Stimulated activated CD8-positive, alpha-beta memory T cell treated with anti-CD3 and anti-CD28 coated beads, Interleukin-7, amount 100 ng/mL, for 4 hours (primary cell): ENCODE results near the gene MEIS1.

Experiments used
- DNase-seq, 2 donors: peaks; one replicate each; pipeline ENCODE4 v3.0.0-alpha.2; 2020; ENCODE audit warnings: low read depth in 2 of 2

Gene MEIS1

DNA sequence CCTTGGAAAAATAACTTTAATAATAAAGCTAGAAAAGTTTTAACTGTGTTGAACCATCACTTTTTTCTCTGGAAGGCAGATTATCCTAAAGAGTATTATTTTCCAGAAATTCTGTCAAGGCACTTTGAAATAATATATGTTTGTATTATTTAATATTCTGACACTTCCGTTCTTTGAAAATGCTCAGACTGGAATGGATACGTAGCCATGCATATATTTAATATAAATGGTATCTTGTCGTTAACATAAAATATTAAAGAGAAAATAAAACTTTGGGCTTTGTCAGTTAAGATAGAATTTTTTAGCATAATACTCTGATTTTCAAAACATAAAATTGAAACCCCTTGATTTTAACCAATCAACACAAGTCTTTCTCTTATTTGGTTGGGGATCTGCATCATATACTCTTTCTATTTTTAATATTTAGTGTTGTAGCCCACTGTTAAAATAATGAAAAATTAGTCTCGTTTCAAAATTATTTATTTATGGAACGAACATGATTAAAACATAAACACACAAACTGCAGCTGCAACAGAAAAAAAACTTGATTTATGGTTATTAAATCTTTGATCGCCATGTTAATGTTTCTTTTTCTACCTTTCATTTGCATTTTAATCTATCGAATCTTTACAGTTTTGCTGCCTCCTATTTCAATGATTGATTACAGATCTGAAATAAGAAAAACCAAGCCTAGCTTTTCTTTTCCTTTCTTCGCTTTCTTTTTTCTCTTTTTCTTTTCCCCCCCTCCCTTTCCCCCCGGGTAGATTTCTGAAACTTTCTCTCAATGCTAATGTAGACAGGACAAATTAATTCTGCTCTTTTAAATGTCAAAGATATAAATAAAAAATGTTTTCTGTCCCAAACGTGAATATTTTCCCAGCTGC is 145.5 kb downstream of the MEIS1 start:
- no peak for DNase-seq

DNA sequence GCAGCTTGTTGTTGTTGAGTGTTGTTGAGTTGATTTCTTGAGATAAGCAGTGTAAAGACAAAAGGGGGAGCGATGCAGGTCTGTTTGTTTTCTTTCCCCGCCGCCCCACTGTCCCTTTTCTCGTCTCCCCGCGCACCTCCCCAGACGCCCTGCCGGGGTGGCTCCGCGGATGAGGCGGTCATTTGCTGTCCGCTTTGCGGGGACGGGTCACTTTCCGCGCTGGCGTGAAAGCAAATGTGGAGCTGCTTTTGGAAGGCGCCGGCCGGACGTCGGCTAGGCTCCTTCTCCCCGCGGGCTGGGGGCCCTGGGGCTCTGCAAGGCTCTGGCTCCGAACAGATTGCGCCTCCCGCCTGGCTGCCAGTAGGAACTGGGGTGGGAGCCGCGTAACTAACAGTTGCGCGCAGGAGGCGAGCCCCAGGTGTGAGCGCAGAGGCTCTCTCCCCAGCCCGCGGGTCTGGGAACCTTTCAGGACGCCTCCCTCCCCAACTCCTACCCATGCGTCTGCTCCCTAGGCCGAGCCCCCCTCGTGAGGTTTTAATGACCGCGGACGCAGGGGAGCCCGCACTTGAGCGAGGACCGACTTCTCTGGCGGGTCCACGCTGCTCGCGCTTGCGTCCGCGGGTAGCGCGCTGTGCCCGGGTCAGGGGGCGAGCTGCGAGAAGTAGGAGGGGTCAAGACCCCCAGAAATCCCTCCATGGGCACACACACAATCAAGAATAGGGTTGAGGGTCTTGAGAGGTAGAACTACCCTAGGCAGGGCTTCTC is 146.6 kb downstream of the MEIS1 start:
- no peak for DNase-seq

- no peak for DNase-seq
Measured at GRCh38 chr2:66582104-66582986, 147.4 kb downstream of the MEIS1 start.

DNA sequence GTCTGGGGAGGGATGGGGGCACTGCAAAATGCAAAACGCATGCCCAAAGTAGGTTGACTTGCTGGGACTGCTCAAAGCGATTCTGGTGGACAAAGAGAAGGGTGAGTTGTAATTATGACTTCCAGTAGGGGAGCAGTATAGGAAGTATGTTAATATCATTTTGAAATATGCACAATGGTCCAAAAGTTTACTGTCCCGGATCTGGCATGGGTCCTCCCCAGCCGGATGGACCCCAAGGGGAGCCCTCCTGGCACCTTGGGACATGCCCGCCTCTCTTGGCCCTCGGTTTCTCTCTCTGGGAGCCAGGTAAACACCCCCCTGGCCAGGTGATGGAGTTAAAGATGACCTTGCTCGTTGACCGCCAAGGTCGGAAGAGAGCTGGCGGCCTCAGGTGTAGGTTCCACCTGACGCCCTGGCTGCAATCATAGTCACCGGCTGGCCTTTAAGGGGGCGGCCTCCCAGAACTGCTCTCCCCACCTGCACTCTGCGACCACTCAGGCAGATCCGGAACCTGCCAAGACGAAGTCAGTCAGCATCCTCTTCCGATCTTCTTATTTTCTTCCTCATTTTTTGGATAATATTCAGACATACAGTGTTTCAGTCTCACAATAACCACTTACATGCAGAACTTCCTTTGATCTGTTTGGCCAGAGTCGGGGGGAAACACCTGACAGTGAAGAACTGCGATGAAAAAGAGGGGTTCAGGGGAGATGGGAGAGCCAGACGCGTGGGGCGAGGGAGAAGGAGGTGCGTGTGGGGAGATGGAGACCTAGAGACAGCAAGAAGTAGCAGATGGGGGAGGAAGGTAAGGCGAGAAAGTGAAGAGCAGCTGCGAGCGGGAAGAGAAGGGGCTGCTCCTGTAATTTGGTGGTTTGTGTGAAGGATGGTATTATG is 148.3 kb downstream of the MEIS1 start:
- DNase-seq, result no peak

GRCh38 chr2:66583881-66584280 is 149.0 kb downstream of the MEIS1 start:
- DNase-seq, result no peak

- no peak for DNase-seq
Measured at GRCh38 chr2:66585587-66585986, 150.7 kb downstream of the MEIS1 start.

DNA sequence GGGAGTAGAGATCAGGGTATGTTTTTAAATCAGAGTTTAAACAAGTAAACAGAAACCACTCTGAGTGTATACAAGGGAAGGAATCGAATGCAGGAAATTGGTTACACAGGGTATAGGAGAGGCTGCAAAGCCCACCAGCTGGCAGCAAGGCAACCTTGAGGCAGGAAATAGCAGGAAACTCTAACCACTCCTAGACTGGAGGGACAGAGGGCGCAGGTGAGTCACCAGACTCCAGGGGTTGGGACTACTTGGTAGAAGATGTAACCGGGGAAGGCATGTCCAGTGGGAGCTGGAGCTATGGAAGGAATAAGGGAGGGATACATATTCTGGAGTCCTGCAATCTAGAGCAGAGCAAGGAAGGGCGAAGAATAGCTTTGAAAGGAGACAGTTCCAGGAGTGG is 152.3 kb downstream of the MEIS1 start:
- no peak for DNase-seq

DNA sequence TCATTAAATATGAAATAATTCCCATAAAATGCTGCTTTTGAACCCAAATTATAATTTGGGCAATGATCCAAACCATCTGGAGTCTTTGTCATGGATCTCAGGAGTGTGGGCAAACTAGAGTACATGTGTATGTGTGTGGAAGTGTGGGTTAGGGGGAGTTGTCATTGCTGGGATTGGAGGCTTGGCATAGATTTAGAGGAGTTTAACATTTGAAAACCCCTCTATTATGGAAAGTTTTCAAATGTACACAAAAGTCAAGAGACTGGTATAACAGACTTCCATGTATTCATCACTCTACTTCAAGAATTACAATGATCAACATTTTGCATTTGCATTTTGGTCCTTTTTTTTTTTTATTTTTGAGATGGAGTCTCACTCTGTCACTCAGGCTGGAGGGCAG is 159.1 kb downstream of the MEIS1 start:
- DNase-seq, result no peak

DNA sequence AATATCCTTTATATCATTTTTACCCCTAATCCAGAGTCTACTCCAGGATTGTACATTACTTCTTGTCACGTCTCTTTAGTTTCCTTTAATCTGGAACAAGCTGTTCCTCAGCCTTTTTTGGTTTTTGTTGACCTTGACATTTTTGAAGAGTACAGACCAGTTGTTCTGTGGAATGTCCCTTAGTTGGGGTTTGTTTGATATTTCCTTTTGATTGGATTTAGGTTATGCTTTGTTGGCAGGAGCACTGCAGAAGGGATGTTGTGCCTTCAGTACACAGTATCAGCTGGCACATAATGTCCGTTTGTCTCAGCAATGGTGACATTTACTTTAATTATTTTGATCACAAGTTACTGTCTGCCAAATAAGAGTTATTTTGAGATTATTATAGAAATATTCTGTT is 160.6 kb downstream of the MEIS1 start:
- DNase-seq, result no peak

GRCh38 chr2:66596256-66596655 is 161.3 kb downstream of the MEIS1 start:
- DNase-seq, result no peak

DNA sequence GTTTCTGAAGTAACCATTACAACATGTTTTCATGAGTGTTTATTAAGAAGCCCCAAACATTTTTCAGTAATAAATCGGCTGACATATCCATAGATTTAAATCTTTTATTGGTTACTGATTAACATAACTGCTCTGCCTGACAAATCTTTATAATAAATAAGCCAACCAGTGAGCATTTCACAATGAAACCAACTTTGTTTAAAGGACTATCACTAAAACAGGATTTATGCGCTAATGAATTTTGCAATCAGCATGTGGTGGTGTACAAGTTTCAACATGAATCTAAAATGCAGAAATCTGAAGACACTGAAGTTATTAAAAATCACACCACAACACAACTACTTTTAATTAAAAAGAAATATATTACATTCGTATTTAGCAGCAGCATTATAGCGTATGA is 166.7 kb downstream of the MEIS1 start:
- no peak for DNase-seq

DNA sequence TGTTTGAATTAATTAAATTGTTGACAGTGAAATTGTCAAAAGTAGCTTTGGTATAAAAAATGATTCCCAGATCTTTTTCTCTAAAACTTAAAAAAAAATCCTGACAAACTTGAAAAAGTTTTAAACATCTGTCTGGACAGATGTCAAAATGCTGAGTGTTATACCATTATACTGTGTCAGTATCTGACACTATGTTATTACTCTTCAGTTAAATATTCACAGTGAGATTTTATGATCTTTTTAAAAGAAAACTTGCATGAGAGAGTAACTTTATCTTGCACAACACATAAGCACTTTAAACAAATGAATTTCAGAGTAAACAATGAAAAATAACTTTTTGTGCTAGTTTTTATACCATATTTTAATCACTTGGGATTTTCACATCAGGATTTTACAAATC is 167.4 kb downstream of the MEIS1 start:
- DNase-seq, result no peak

DNA sequence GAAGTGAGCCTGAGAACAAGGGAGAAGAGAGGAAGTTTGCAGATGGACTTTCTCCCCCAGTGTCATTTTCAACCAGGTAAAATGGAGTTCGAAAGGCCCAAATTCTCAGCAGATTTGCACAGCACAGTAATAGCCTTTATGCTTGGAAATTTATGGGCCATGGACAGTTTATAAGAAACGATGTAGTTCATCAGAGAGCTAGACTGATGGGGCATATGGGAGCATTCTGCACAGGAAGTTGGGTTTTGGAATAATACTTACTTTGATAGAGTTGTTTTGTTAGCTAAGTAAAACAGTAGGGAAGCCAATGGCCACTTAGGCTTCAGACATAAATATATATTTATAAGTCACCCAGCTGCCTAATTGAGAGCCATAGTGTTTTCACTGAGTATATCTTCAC is 169.4 kb downstream of the MEIS1 start:
- no peak for DNase-seq

DNA sequence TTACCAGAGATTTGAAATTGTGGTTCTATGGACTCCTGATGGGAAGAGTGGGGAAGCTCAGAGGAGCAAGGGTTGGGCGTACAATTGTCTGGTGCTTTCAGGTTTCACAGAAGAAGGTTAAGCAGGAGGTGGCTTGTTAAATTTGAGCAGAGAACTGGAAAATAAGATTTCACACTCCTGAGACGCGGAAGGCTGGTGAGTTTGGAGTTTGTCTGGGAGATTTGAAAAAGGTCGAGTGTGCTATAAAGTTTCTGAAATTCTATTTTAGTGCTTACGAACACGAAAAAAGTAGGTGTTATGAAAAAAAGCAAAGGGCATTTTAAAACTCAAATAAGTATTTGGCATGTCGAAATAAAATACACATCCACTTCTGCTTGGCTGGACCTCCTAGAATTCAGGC is 170.1 kb downstream of the MEIS1 start:
- DNase-seq, result no peak

DNA sequence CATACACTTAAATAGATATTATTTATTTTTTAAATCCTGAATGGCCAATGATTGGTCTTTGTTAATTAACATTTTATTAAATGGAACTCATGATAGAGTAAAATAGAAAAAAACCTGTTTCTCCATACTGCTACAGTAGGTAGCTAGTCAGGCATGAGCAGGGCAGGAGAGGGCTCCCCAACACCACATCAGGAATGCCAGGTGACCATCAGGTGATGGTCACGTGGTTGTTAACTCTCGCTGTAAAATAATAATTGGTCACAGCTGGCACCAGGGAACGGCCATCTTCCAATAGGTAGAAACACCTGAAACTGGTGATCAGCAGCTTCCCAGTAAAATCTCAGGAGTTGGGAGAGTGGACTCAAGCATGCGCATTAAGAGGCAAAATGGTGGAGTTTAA is 172.2 kb downstream of the MEIS1 start:
- DNase-seq, result no peak
